COLO668 (cell line): Measurements from ENCODE around the gene BARX2.

ENCODE experiments used
- DNase-seq: peaks from one replicate; lab custom pipeline; 2025; ENCODE audit not compliant: unreplicated experiment; lab: John Stamatoyannopoulos, UW

BARX2 gene

DNA sequence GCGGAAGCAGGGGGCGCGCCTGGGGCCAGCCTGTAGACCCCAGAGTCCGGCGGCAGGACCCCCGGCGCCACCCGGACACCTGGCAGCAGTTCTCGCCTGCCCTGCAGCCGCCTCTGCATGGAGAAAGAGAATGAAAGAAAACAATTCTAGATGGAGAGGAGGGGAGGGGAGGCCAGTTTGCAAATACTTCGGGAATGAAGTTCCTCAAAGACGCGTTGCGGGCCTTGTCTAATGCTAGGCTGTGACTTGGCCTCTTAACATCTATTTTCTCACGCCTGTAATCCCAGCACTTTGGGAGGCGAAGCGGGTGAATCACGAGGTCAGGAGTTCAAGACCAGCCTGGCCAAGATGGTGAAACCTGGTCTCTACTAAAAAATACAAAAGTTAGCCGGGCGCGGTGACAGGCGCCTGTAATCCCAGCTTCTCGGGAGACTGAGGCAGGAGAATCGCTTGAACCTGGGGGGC is 2.1 kb upstream of the BARX2 start:
- no peak for DNase-seq

GRCh38 chr11:129374081-129374992 is 1.3 kb upstream of the BARX2 start:
- DNase-seq, result no peak

- peak; percentile 53 for DNase-seq
These were observed 476 bp upstream of the BARX2 start for GRCh38 chr11:129374993-129375750.

DNA sequence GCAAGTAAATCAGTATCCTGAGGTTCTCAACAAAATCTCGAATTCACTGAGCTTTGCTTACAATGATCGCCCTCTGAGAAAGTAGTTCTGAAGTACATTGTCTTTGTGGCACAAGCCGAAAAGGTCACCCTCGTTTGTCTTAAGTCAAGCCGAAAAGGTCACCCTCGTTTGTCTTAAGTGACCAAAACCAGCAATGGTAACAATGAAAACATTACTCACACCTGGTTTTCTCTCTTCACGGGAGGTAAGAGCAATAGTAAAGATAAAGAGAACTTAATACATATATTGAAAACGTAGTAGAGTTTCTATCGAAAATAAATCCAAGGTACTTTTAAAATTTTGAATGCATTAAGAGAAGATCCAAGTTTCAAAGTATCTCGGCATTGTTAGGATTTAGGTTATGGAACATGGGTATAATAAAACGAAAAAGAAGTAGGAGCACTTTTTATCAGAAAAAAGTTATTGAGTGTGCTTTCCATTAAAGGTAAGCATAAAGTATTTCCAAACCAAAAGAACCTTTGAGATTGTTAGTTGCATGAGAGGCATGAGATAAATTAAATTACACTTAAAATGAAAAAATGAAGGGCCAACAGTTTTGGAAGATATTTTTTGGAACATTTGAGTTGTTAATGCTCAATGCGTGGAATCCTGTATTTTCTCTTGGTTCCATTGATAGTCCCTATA is 1.2 kb downstream of the BARX2 start:
- DNase-seq, result no peak

- DNase-seq, result no peak
These were observed 2.1 kb downstream of the BARX2 start for GRCh38 chr11:129377739-129378138.

DNA sequence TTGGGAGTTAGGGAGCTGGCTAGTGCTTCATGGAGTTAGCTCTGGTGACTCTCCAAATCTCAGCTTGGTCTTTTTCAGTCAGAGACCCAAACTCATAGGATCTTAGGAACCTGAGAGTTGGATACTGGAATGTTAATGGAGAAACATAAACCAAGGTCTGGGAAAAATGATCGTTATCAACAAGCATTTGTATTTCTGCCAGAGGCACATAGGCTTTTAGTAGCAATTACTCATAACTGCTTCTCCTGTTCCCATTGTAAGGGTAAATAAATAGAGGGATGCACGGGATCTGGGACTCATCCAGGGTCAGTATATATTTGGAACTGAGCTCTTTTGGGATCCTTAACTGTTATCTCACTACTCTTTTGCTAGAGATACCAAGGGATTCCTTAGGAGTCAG is 4.8 kb downstream of the BARX2 start:
- no peak for DNase-seq

DNA sequence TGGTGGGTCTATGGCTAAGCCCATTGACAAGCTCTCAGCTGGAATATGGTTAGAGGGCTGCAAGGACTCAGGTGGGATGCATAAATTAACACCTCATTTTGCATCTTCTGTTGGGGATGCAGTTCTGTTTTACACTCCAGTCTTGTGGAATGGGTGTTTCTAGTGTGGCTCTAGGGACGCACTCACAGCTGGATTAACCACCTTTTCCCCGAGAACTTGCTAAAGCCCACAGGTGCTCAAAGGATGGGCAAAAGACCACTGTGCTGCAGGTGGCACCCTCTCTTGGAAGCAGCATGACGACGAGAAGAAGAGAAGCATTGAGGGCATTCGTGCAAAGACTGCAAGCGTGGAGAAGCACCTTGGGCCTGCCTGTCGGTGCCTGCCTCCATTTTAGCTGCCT is 6.9 kb downstream of the BARX2 start:
- DNase-seq, result no peak

DNA sequence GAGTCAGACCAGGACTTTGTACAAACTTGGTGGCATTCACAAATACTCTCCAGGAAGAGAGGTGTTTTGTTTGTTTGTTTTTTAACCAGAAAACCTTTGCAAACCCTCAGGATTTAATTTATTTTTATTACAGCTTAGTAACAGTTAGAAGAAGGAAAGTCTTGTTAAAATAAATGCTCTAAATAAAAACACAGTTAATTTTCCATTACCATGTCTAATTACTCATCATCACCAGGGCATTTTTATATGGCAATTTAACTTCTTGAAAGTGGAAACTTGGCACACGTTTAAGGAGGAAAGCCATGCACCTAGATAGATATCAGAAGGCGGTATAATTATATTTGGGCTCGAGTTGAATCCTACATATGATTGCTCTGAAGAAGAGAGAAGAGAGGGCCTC is 7.4 kb downstream of the BARX2 start:
- DNase-seq, result no peak

DNA sequence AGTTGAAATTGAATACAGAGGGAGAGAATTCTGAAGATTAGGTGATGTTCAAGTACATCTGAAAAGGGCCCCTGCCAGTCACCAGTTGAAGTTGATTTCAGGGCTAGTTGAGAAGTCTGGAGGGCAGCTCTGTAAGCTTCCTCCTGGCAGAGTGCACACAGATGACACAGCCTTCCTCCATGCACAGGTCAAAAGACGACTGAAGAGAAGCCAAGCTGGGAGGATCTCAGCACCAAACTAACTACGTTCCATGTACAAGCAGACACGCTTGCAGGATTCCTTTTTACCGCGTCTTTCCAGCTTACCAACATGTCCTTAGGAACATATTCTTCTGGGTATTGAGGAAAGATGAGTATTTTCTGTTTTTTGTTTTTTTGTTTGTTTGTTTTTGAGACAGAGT is 7.9 kb downstream of the BARX2 start:
- no peak for DNase-seq

- no peak for DNase-seq
These were observed 8.8 kb downstream of the BARX2 start for GRCh38 chr11:129384415-129384814.

DNA sequence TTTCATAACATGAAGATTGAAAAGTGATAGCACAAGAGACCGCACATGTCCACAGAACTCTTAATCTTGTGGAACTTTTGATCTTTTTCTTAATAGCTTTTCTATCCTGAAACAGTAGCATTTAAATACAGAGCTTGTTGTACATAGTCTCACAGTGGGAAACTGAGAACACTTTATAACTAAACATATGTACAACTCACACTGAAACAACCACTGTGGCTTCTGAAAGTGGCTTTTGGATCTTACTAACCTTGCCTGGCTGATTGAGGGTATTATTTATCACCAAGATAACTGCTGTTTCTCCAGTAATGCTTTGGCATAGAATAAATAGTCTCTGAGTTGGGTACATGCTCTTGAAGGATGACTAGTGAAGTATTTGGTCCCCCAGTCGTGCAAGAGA is 10.2 kb downstream of the BARX2 start:
- no peak for DNase-seq

DNA sequence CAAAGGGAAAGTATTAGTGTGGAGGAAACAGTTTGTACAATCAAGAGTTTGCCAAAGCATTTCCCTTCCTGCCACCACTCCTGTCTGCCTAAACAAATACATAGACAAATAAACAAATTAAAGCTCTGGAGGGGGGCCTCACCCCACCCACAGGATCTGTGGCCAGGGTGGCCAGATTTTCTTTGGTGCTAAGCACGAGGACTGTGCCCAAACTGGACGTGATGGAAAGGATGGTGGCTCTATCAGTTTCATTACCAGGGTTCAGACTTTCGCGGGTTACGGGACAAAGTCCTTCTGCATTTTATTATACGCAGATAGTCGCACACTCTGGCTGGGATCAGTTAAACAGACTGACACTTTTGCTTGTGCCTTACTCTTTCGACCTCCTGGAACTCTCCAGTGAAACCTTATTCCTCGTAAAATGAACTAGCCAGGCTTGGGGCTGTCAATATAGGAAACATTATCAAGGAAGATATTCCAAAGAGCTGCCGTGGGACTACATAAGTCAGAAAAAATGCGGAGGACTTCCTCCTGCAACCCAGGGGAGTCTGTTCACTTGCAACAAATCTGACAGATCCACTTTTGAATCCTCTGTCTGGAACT is 11.2 kb downstream of the BARX2 start:
- no peak for DNase-seq

DNA sequence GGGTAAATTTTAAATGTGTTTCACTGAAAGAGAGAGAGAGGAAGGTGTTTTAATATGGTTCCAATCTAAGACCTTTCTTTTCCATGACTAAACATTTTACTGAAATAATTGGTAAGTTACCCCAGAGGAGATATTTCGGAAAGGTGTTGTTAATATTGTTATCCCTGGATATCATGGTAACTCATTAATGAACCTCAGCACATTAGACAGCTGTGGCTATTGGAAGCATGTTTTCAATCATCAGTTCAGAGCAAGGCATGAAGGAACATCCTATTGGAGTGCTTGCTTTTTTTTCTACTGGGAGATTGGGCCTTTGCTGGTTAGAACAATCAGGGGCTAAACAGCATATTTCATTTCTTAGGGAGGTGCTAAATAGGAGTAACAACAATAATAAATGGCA is 11.8 kb downstream of the BARX2 start:
- DNase-seq, result no peak

DNA sequence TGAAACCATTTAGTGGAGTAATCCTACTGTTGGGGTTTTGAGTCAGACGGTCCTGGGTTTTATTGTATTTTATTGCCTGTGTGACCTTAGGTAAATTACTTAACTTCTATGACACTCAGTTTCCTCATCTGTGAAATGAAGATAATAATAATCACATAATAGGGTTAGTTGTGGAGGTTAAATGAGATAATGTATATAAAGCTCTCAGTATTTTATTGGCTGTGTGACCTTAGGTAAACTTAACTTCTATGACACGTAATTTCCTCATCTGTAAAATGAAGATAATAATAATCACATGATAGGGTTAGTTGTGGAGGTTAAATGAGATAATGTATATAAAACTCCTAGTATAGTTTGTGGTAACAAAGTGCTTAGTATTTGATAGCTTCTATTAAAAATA is 13.2 kb downstream of the BARX2 start:
- DNase-seq, result no peak

GRCh38 chr11:129390303-129390821 is 14.7 kb downstream of the BARX2 start:
- no peak for DNase-seq

GRCh38 chr11:129391360-129391759 is 15.7 kb downstream of the BARX2 start:
- no peak for DNase-seq

- DNase-seq, result no peak
These were observed 16.2 kb downstream of the BARX2 start for GRCh38 chr11:129391821-129392220.

GRCh38 chr11:129392995-129393394 is 17.3 kb downstream of the BARX2 start:
- DNase-seq, result no peak

GRCh38 chr11:129394709-129395108 is 19.1 kb downstream of the BARX2 start:
- DNase-seq, result no peak

DNA sequence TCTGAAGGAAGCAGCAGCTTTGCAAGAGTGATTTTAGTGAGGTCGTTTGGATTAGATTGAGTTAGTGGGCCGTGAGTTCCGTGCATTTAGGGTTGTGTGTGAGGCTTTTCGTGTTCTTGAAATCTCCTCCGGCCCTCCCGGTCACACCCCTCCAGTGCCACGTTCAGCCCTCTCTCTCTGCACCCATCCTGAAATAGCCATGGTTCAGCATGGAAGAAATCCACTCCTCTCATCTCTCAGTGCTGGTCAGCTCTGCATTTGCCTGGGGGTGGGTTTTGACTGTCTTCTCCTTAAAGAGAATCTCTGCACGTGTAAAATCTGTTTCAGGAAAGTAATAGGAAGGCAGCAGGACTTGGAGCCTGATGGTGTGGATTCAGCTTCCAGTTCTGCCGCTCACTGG is 19.8 kb downstream of the BARX2 start:
- DNase-seq, result no peak

- DNase-seq, result no peak
These were observed 20.2 kb downstream of the BARX2 start for GRCh38 chr11:129395883-129396282.
